Stimulated activated CD8-positive, alpha-beta memory T cell treated with anti-CD3 and anti-CD28 coated beads, Interleukin-15, amount 100 ng/mL, for 1 hour (primary cell): ENCODE measurements around the gene MTA1.

Source experiments
- DNase-seq: peaks from one replicate; pipeline ENCODE4 v3.0.0-alpha.2; 2020; ENCODE audit warnings: low read depth

MTA1 gene

DNA sequence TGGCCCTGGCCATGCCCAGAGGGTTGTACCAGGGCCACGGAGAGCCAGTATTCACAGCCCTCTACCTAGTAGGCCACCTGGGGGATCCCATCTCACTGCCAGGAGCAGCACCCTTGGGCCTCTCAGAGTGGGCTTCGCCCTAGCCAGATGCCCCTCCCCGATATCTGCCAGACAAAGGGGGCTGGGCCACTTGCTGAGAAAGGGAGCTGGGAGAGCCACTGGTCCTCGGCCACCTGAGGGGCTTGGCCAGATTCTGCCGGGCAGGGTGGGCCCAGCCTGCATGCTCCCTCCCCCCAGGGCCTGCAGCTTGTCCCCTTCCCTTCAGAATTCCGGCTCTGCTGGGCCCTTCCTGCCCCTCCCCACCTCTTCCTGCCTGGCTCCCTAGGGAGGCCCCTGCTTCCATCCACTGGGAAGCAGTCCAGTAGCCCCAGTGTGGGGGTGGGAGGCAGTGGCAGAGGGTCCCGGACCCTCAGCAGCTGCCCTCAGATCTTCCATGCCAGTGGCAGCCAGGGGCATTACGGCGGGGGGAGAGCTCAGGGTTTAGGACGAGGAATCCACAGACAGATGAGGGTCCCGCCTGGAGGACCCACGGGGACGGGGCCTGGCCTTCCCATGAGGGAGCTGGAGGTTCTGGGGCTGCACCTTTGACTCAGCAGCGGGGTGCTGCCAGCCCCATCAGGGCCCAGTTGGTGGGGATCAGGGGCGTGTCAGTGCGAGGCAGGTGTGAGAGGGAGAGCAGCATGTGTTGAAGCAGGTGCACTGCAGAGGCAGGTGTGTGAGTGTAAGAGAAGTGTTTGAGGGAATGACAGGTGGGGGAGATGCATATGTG is 57.4 kb downstream of the MTA1 start:
- DNase-seq, result no peak

DNA sequence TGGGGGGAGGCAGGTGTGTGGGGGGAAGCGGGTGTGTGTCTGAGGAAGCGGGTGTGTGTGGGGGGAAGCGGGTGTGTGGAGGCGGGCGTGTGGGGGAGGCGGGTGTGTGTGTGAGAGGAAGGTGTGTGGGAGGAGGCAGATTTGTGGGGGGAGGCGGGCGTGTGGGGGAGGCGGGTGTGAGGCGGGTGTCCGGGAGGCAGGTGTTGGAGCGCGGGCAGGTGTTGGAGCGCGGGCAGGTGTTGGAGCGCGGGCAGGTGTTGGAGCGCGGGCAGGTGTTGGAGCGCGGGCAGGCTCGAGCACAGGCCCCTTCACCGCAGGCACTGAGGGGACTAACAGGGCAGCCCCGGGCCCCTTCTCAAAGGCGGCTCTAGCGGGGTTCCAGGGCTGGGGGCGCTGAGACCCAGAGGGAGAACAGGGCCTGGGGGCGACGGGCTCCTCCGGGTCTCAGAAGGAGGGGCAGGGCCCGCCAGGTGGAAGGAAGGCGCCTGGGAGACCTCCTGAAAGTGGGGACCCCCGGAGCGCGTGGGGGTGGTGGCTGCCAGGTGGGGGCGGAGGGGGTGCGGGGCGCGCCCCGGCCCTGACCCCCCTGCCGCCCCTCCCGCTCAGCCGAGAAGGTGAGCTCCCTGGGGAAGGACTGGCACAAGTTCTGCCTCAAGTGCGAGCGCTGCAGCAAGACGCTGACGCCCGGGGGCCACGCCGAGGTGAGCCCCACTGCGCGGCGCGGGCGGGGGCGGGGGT is 58.2 kb downstream of the MTA1 start:
- peak; percentile 49 for DNase-seq

DNA sequence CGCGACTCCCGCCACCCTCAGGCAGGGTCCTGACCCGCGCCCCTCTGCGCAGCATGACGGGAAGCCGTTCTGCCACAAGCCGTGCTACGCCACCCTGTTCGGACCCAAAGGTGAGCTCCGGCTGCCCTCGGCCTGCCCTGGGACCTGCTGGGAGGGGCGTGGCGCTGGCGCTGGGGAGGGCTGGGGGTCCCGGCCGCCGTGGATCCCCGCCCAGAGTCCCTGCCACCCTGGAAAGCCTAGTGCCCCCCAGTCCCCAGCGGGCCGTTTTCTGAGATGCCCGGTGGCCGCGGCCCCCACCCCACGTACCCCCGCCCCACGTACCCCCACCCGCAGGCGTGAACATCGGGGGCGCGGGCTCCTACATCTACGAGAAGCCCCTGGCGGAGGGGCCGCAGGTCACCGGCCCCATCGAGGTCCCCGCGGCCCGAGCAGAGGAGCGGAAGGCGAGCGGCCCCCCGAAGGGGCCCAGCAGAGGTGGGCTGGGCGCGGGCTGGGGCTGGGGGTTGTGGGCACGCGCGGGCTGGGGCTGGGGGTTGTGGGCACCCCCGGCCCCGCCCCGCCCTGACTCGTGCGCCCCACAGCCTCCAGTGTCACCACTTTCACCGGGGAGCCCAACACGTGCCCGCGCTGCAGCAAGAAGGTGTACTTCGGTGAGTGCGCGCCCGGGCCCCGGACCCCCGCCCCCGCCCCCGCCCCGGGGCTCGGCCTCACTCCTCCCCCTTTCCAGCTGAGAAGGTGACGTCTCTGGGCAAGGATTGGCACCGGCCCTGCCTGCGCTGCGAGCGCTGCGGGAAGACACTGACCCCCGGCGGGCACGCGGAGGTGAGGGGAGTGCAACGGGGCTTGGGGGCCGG is 59.0 kb downstream of the MTA1 start:
- DNase-seq, result no peak

DNA sequence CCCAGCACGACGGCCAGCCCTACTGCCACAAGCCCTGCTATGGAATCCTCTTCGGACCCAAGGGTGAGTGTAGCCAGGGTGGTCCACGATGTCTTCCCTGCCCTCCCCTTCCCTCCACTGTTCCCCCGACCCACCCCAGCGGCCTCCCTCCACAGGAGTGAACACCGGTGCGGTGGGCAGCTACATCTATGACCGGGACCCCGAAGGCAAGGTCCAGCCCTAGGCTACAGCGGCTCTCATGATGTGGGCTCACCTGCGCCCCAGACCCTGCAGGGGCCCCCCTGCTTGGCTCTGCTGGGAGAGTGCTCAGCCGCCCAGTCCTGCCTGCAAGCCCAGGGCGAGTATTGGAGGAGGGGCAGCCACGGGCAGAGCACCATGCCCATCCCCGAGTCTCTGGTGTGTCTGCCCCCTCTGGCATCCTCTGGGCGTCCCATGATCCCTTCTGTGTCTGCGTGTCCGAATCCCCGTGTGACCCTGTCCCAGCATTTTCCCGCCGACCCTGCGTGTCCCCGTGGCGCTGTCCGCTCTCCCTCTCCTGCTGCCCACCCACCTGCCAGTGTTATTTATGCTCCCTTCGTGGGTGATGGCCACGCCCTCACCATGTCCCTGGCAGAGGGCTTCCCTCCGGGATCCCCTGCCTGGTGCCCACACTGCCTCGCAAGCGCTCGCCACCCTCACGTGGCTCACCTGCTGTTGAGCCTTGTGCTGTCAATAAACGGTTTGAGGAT is 60.0 kb downstream of the MTA1 start:
- DNase-seq, result no peak

DNA sequence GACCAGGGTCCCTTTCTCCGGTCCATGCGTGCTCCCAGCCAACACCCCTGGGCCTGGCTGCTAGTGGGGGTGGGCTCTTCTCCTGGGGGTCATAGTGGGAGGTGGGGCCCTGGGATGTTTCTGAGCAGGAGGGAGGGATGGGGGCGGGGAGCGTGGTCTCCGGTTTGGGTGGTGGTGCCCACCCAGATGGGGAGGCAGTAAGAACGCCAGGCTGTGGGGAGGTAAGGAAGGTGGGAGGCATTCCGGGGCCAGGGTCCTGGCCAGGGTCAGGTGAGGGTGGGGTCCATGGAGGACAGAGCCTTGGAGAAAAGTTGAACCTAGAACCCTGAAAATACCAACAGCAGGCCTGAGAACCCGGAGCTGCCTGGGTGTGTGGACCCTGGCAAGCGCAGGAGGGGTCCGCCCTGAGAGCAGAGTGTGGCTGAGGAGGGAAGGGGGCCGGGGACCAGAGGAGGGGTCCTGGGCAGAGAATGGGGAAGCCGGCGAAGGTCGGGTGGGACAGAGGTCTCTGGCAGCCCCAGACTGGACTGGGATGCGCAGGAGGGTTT is 60.6 kb downstream of the MTA1 start:
- DNase-seq, result no peak

DNA sequence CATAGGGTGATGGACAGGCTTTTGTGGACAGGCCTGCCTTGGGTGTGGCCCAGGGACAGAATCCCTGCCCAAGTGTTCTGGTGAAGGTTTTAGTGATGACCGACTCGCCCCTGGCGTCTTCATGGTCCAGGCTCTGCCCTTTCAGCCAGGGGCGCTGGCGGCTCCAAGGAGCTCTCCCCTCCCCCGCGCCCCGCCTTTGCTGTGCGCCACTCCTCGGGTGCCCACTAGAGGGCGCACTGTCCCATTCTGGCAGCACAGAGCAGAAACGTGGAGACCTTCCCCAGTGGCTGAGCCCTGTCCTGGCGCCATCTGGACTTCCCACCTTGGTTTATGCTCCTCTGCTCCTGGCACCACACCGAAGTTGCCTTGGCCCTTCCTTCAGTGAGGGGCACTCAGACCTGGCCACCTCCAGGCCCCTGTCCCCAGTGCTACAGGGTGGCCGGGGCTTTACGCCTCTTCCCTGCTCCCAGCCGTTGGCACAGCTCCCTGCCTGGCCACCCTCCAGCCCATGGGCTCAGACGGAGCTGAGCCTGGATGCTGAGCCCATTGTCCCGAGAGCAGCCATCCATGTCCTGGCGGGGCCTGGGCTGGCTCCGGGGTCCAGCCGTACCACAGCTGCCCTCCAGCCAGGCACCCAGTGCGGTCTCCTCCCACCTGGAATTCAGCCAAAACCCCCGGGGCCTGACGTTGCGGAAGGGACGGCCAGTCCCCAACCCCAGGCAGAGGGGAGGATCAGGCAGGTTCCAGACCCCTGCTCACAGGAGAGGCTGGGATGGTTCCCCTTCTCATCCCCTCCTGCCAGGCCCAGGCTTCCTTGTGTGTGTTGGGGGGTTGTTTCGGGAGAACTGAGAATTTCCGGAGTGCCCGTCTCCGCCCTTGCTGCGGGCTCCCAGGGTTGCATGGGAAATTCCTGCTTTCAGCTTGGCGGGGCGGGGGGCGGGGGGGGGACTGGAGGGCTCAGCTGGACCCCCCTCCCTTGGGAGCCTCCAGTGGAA is 61.5 kb downstream of the MTA1 start:
- DNase-seq, result peak; percentile 88

DNA sequence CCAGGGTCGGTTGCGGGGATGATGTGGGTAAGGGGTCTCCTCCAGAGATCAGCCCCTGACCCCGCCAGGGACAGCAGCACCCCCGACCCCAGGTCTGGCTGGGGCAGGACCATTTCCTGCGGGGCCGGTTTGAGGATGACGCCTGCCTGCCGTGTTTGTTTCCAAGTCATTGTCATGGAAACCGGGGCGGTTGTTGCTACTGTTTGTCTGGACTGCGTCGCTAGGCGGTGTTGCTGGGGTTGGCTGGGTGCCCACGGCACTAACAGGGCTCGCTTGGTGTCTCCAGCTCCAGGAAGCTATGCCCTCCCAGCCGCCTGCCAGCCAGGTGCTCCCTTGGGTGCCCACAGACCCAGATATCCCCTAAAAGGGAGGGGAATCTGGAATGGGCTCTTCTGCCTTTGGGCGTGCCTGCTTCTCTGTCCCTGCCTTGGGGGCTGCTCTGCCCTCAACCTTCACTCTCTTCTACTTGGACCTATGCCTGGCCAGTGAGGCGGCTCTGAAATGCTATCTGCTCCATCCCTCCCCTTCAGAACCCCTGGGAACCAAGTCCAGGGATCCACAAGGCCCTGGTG is 62.3 kb downstream of the MTA1 start:
- peak; percentile 81 for DNase-seq

DNA sequence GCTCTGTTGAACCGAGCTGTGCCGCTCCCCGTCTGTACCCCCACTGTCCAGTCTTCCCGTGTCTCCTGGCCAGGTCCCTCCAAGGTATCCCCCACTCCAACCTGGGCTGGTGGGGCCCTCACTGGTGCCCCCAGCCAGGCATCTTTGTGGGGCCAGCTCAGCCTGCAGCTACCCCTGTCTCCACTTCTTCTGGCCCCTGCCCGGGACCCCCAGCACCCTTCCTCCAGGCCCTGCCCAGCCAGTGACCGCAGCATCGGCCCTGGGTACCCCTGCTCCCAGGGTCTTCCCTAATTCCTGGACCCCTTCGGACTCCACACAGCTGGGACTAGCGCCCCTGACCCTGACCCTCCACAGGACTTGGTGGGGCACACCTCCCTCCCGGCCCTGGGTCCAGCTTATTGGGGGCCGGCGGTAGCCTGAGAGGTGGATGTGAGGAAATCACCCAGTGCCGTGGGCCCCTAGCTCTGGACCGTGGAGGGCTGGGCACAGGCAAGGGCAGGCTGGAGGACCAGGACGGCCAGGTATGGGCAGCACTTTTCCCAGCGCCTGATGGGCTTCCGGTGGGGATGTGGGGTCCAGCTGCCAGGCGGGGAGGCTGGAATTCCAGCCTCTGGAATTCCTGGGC is 63.0 kb downstream of the MTA1 start:
- DNase-seq, result no peak

DNA sequence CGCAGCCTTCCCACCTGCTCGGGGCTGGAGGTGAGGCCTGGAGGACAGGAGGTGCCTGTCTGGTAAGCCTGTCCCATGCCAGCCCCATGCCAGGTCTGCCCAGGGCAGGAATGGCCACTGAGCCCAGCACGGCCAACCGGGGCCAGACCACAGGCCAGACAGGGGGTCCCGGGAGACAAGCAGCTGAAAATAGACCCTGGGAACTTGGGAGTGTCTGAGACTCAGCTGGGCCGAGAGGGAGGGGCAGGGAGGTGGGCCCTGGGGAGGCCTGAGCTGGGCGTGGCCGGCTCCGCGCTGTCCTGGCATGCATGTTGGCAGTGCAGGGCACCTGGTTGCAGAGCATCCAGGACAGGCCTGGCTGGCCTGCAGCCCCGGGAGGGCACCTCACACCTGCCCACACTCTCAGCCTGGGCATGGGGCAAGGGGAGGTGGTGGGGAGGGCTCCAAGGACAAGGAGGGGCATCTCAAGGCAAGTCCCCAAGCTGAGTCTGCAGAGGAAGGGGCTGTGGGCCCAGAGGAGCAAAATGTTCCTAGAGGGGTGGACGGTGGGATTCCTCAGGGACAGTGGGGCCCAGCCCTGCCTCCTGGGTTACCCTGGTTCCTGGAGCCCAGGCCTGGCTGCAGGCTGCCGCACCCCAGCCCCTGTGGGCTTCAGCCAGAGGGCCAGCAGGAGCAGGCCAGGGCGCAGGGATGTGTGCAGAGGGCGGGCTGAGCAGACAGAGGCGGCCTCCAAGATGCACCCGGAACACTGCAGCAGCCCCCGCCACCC is 63.9 kb downstream of the MTA1 start:
- no peak for DNase-seq

DNA sequence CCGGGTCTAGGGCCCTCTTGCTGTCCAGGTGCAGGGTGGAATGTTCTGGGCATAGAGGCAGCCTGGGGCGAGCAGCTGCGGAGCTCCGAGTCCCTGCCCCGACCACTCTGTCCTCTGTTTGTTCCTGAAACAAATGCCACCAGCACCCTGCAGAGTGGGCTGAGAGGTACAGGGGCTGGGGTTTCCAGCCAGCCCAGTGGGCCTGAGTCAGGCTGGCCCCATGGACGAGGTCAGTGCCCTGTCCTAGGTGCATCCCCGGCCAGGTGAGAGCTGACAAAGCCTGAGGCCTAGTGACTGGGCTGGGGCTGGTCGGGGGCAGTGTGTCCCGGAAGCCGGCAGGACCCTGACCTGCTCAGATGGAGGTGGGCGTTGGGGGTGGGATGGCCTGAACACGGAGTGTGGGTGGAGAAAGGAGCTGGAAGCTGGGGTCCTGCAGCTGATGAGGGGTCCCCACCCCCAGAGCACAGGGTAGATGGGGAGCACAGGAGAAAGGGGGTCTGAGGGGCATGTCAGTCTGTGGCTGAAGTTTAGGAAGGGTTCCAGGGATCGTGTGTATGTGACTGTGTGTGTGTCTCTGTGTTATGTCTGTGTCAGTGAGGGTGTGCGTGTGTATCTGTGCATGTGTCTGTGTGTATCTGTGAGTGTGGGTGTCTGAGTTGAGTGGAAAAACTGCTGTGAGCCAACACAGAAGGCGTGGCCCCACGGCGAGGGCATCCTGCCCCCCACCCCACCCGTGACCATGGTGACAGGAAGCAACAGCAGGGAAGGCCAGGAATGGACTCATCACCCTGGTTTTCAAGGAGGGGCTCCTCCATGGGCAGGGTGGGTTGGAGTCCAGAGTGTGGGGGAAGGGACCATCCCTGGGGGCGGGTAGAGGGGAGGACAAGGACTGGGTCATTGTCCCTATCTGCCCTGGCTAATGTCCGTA is 64.7 kb downstream of the MTA1 start:
- DNase-seq, result no peak

DNA sequence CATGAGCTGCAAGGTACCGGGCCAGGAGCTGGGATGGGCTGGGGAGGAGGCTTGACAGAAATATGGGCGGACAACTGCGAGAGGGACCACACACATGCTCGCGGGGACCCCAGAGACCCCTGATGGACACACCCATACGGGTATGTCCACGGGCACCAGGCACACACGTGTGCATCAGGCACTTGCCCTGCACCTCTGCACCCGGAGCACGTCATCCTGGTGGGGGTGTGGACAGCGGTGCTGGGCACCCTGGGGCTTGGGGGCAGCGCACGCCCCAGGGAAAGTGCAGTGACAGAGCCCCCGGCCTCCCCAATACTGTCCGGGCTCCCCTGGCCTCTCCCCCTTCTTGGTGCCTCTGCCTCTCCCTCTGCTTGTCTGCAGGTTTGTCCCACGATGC is 65.4 kb downstream of the MTA1 start:
- no peak for DNase-seq

DNA sequence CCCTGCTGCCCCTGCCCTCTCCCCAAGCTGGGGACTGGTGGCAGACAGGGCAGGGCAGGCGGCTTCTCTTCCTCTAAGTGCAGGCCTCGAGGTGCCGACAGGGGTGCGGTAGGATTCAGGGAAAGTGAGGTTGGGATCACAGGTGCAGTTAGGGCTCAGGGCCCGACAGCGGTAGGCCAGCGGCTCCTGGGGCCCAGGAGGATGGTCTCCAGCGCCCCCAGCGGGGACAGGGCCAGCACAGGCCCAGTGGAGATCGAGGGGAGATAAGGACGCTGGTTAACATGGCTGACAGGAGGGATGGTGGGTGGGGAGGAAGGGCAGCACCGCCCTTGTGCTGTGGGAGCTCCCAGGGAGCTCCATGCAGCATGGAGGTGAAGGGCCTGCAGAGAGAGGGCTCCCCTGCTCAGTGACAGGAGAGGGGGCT is 66.1 kb downstream of the MTA1 start:
- no peak for DNase-seq

DNA sequence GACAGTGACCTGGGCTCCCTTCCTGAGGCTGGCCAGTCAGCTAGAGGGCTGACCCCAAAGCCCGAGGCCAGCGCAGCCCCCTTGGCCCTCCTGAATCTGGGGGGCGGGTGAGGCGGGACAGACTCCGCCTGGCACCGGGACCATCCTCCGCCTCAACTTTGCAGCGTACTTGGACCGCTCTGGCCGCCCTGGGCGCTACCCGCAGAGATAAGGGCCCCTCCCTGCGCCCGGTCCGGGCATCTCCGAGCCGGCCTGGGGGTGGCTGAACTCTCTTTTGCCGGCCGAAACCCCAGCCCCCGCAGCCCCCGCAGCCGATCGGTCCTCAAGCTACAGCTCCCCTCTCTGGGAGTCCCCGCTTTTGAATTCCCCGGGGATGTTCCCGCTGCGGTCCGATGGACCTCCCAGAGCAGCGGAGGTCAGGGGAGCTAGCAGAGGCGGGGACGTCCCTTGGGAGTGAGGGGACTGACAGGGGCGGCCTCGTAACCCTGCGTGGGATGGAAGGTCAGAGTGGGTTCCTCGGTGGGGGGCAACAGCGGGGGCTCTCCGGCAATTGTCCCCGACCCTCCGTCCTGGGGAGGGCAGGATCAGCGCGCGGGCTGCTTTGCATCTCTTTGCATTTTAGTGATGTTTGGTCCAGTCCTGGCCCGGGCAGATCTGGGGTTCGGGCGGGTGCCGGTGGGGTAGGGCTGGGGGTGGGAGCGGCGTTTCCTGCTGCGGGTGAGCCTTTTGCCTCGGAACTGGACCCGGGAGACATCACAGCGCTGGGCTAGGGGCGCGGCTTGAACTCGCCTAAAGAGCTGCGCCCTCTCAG is 66.7 kb downstream of the MTA1 start, which contains the start of gene CRIP1:
Gene CRIP1 (plus strand): TSS at position 724 of the 811 bp plus-strand sequence. CDS start 374 bp downstream, outside the sequence.
- DNase-seq, result no peak

DNA sequence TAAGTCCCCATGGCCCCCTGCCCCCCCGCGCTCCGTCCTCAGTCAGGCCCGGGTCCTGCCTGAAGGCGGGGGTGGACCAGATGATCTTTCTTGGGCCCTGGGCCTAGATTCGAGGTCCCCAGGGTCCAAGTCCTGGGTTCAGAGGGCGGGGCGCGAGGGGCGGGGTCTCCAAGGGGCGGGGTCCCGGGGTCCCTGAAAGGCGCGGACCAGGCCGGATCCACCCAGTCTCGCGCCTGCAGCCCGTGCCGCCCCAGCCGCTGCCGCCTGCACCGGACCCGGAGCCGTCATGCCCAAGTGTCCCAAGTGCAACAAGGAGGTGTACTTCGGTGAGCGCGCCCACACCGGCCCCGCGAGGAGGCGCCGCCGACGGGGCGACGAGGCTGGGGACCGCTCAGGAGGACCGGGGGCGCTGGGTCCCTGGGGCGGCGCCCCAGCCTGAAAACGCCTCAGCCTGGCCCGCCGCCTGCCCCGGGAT is 67.4 kb downstream of the MTA1 start:
- peak; percentile 48 for DNase-seq

DNA sequence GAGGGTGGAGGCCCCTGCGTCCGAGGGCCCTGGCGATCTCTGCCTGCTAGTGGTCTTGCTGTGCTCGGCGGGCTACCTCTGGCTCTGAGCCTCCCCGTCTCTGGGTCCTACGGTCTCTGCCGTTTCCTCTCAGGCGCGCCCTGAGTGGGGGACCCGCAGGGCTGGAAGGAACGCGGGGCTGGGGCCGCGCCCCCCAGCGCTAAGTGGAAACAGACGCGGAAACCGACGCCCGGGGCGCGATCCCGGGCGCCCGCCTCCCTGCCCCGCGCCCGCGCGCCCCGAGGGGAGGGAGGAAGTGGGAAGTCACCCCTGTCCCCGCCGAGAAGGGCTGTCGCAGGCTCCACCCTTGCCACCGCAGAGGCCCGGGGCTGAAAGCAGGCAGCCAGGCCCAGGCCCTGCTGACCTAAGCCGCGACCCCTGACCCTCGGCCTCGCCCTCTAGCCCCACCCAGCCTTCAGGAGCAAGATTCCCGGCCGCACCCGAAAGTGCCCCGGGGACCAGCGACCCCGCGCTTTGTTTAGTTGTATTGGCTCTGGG is 67.9 kb downstream of the MTA1 start:
- DNase-seq, result peak; percentile 43
